Common myeloid progenitor, CD34-positive (primary cell): Measurements from ENCODE around the gene BTN2A1.

Source experiments
- CTCF ChIA-PET: fragments of 350-600 bp; sonication (Branson Sonifier 250); formaldehyde crosslinking; loops from one replicate; lab custom pipeline; 2021; ENCODE audit warnings: antibody characterized with exemption; lab: Charles Lee
- POLR2A ChIA-PET: fragments of 350-600 bp; sonication (Branson Sonifier 250); formaldehyde crosslinking; loops from one replicate; lab custom pipeline; 2021; ENCODE audit warnings: antibody characterized with exemption; lab: Charles Lee
- DNase-seq, 3 donors: peaks; one replicate each; pipeline versions ENCODE4 v3.0.0 to v3.0.0-alpha.2; 2013
- H3K27ac ChIP-seq, 2 experiments: 1 replicate in 1 of 2; 2 replicates in 1 of 2; pipeline ENCODE4 v1.7.0; 2013; ENCODE audit warnings: inconsistent platforms in 2 of 2, low read length in 2 of 2, mild to moderate bottlenecking in 2 of 2, low read depth in 1 of 2, moderate library complexity in 1 of 2; ENCODE audit not compliant: severe bottlenecking in 2 of 2, insufficient read depth in 1 of 2, poor library complexity in 1 of 2
- H3K27me3 ChIP-seq, 5 experiments: replicated peaks in 2 of 5; 1 replicate in 3 of 5; 2 replicates in 2 of 5; pipeline versions ENCODE4 v1.6.1 to v1.7.0; 2013; ENCODE audit warnings: low read length in 4 of 5, mild to moderate bottlenecking in 2 of 5, moderate library complexity in 2 of 5, inconsistent platforms in 1 of 5; ENCODE audit not compliant: insufficient read depth in 5 of 5, control insufficient read depth in 4 of 5
- H3K36me3 ChIP-seq, 4 experiments: 1 replicate in 2 of 4; 2 replicates in 2 of 4; pipeline versions ENCODE4 v1.6.1 to v1.7.0; 2013; ENCODE audit warnings: low read length in 3 of 4, control low read depth in 1 of 4, mild to moderate bottlenecking in 1 of 4; ENCODE audit not compliant: control insufficient read depth in 4 of 4, insufficient read depth in 4 of 4
- H3K4me1 ChIP-seq, 4 experiments: 1 replicate in 3 of 4; 2 replicates in 1 of 4; pipeline versions ENCODE4 v1.6.1 to v1.7.1; 2013; ENCODE audit warnings: low read length in 3 of 4, mild to moderate bottlenecking in 3 of 4, control low read depth in 1 of 4, inconsistent platforms in 1 of 4, moderate library complexity in 1 of 4; ENCODE audit not compliant: control insufficient read depth in 4 of 4, insufficient read depth in 4 of 4; ENCODE audit errors: control extremely low read depth in 1 of 4
- H3K4me3 ChIP-seq, 7 experiments: 1 replicate in 4 of 7; 2 replicates in 3 of 7; pipeline versions ENCODE4 v1.5.1 to v1.7.0; 2013; ENCODE audit warnings: mild to moderate bottlenecking in 7 of 7, low read length in 6 of 7, moderate library complexity in 6 of 7, inconsistent platforms in 2 of 7, low read depth in 2 of 7, control low read depth in 1 of 7; ENCODE audit not compliant: insufficient read depth in 4 of 7, control insufficient read depth in 1 of 7; ENCODE audit errors: extremely low read depth in 1 of 7
- H3K9me3 ChIP-seq, 5 experiments: 1 replicate in 4 of 5; 2 replicates in 1 of 5; pipeline versions ENCODE4 v1.6.1 to v1.7.1; 2013; ENCODE audit warnings: low read length in 4 of 5, mild to moderate bottlenecking in 2 of 5, inconsistent platforms in 1 of 5, low read depth in 1 of 5, moderate library complexity in 1 of 5; ENCODE audit not compliant: control insufficient read depth in 4 of 5, insufficient read depth in 2 of 5; ENCODE audit errors: control extremely low read depth in 1 of 5
- WGBS: methylation state at CpG from one replicate; pipeline ENCODE4 v1.1.5; 2013; ENCODE audit not compliant: insufficient coverage; 5-methylcytosine and 5-hydroxymethylcytosine counted together

The BTN2A1 gene

GRCh38 chr6:26439151-26440125 is 18.3 kb upstream of the BTN2A1 start:
- peaks cover 0 to 4% (median under 1%) of the 10 kb centered on the region in 5 experiments for H3K9me3 ChIP-seq
- peak overlapping the region; percentile 80 to 94 for H3K27ac ChIP-seq
- ChIA-PET CTCF (no interaction called here), POLR2A (no interaction called here)
- WGBS: 34% methylated on average over 4 of the region's 7 CpGs
- peak overlapping the region in 6 of 7 experiments; percentile 80 to 95 (median 89) for H3K4me3 ChIP-seq
- no peaks in the 10 kb centered on the region for H3K27me3 ChIP-seq
- peaks cover 7 to 26% (median 15%) of the 10 kb centered on the region in 4 experiments for H3K4me1 ChIP-seq
- DNase-seq: peak in 1 of 3 donors; percentile 6
- peaks cover 0 to 6% (median 2%) of the 10 kb centered on the region in 4 experiments for H3K36me3 ChIP-seq

GRCh38 chr6:26440977-26441358 is 16.8 kb upstream of the BTN2A1 start:
- Histone ChIP-seq H3K9me3 (peaks cover 0 to 3% (median 0%) of the 10 kb centered on the region in 5 experiments), H3K27me3 (no peaks in the 10 kb centered on the region), H3K36me3 (peaks cover 3 to 20% (median 7%) of the 10 kb centered on the region in 4 experiments), H3K4me1 (peaks cover 7 to 29% (median 19%) of the 10 kb centered on the region in 4 experiments), H3K27ac (peak overlapping the region; percentile 80 to 94), H3K4me3 (peak overlapping the region in 6 of 7 experiments; percentile 80 to 95 (median 89))
- CTCF ChIA-PET: no interaction called here
- no CpG with 5 or more reads among the region's 2 CpGs for WGBS
- POLR2A ChIA-PET: interaction anchor here (0.6 kb wide), 1 partner anchor 99 kb away, joined by 3 read pairs; no protein-coding TSS in a partner anchor
- DNase-seq: no peak

- POLR2A ChIA-PET: no interaction called here
Measured at GRCh38 chr6:26441977-26442376, 15.8 kb upstream of the BTN2A1 start.

GRCh38 chr6:26445934-26446667 is 11.7 kb upstream of the BTN2A1 start:
- DNase-seq: no peak
- Histone ChIP-seq H3K36me3 (peaks cover 14 to 60% (median 28%) of the 10 kb centered on the region in 4 experiments), H3K4me3 (no peak overlapping the region), H3K4me1 (peaks cover 2 to 18% (median 13%) of the 10 kb centered on the region in 4 experiments), H3K27ac (no peak overlapping the region), H3K27me3 (no peaks in the 10 kb centered on the region), H3K9me3 (no peaks in the 10 kb centered on the region)
- ChIA-PET POLR2A (no interaction called here), CTCF (interaction anchor here (0.7 to 1.0 kb wide), 3 partner anchors 13 to 49 kb away, joined by 3 read pairs; no protein-coding TSS in a partner anchor)
- WGBS: 93% methylated on average over 3 of the region's 5 CpGs

More at GRCh38 chr6:26441977-26442376, 15.8 kb upstream of the BTN2A1 start:
- peaks cover 3 to 25% (median 7%) of the 10 kb centered on the region in 4 experiments for H3K36me3 ChIP-seq
- WGBS: no CpG with 5 or more reads among the region's 5 CpGs
- H3K9me3 ChIP-seq: peaks cover 0 to 3% (median 0%) of the 10 kb centered on the region in 5 experiments
- H3K27ac ChIP-seq: no peak overlapping the region
- peaks cover 7 to 29% (median 19%) of the 10 kb centered on the region in 4 experiments for H3K4me1 ChIP-seq
- H3K4me3 ChIP-seq: peak overlapping the region in 4 of 7 experiments; percentile 32 to 90 (median 60)
- CTCF ChIA-PET: interaction anchor here (0.7 to 1.2 kb wide), 2 partner anchors 14 to 31 kb away, joined by 3 read pairs; no protein-coding TSS in a partner anchor
- DNase-seq: no peak
- H3K27me3 ChIP-seq: no peaks in the 10 kb centered on the region

GRCh38 chr6:26447257-26447656 is 10.5 kb upstream of the BTN2A1 start:
- WGBS: 100% methylated on average over 5 of the region's 5 CpGs
- Histone ChIP-seq H3K9me3 (no peaks in the 10 kb centered on the region), H3K36me3 (peaks cover 14 to 71% (median 30%) of the 10 kb centered on the region in 4 experiments), H3K4me1 (peaks cover 0 to 7% (median 6%) of the 10 kb centered on the region in 4 experiments), H3K27me3 (no peaks in the 10 kb centered on the region), H3K27ac (no peak overlapping the region), H3K4me3 (no peak overlapping the region)
- ChIA-PET POLR2A (interaction anchor here (0.6 kb wide), 1 partner anchor 37 kb away, joined by 3 read pairs; no protein-coding TSS in a partner anchor), CTCF (no interaction called here)
- DNase-seq: no peak

GRCh38 chr6:26450240-26450639 is 7.5 kb upstream of the BTN2A1 start:
- ChIA-PET CTCF (interaction anchor here (1.9 kb wide), 2 partner anchors 25 to 110 kb away, joined by 4 read pairs; no protein-coding TSS in a partner anchor), POLR2A (no interaction called here)
- 100% methylated on average over 3 of the region's 3 CpGs for WGBS
- H3K4me1 ChIP-seq: peaks cover 0 to 4% (median 3%) of the 10 kb centered on the region in 4 experiments
- H3K36me3 ChIP-seq: peaks cover 11 to 60% (median 27%) of the 10 kb centered on the region in 4 experiments
- no peaks in the 10 kb centered on the region for H3K27me3 ChIP-seq
- DNase-seq: no peak
- H3K27ac ChIP-seq: no peak overlapping the region
- H3K4me3 ChIP-seq: no peak overlapping the region
- H3K9me3 ChIP-seq: no peaks in the 10 kb centered on the region
